ENCODE measurements around the gene SRRM4.

SRRM4 gene

DNA sequence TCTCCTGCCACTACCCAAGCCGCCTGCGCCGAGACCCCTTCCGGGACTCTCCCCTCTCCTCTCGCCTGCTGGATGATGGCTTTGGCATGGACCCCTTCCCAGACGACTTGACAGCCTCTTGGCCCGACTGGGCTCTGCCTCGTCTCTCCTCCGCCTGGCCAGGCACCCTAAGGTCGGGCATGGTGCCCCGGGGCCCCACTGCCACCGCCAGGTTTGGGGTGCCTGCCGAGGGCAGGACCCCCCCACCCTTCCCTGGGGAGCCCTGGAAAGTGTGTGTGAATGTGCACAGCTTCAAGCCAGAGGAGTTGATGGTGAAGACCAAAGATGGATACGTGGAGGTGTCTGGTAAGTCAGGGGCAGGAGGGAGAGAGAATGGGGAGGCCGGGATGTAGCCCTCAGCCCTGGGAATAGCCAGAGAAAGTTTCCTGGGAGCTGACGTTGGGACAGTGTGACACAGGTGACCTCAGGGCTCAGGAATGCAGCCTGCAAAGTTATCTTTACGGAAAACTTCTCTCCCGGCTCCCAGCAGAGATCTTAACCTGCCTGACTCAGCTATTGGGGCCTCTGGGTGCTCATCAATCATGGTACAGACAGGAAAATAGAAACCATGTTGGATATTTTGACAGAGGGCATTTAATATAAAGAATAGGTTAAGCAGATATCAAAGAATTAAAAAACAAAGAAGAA, 198.1 kb downstream of the SRRM4 start:
- peak overlapping the region; percentile 90 for H3K27ac ChIP-seq
- ChIA-PET POLR2A (ENCODE audit: low non-redundant PET) (no interaction called here), CTCF (no interaction called here)
- peak; percentile 30 for DNase-seq (ENCODE audit: low spot score)
- TF ChIP-seq, protein P1, sequence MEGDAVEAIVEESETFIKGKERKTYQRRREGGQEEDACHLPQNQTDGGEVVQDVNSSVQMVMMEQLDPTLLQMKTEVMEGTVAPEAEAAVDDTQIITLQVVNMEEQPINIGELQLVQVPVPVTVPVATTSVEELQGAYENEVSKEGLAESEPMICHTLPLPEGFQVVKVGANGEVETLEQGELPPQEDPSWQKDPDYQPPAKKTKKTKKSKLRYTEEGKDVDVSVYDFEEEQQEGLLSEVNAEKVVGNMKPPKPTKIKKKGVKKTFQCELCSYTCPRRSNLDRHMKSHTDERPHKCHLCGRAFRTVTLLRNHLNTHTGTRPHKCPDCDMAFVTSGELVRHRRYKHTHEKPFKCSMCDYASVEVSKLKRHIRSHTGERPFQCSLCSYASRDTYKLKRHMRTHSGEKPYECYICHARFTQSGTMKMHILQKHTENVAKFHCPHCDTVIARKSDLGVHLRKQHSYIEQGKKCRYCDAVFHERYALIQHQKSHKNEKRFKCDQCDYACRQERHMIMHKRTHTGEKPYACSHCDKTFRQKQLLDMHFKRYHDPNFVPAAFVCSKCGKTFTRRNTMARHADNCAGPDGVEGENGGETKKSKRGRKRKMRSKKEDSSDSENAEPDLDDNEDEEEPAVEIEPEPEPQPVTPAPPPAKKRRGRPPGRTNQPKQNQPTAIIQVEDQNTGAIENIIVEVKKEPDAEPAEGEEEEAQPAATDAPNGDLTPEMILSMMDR (conservative IDR thresholded peaks at IDR 0.05; ENCODE audit: low read depth), result no peak

DNA sequence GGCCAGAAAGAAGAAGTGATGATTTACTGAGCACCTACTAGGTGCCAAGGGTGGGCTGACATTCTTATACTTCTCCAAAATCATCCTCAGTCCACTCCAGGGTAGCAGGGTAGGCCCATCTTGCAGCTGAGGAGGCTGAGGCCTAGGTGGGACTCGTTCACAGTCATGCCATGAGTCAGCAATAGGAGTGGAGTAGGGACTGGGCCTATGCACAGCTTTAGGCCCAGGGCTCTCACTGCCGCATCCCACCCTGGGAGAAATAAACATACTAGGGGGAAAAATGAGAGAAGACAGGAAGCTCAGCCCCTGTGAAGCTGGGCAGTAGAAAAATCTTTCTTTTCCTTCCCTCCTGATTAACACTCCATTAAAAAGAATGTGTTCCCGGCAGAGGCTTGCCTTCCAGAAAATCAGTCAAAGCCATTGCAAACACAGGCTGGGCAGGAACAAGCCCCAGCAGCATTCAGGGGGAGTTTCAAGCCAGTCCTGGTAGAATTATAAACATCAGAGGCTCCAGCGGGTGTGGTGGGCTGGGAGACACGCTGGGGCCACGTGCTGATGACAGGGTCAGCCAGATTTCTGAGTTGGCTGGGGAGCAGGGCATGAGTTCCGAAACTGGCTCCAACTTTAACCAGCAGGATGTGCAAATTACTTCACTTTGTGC, 199.2 kb downstream of the SRRM4 start:
- DNase-seq (ENCODE audit: low spot score), result no peak
- ChIA-PET CTCF (no interaction called here), POLR2A (ENCODE audit: low non-redundant PET) (no interaction called here)
- TF ChIP-seq, protein P1 (conservative IDR thresholded peaks at IDR 0.05; ENCODE audit: low read depth), result no peak
- peak overlapping the region; percentile 85 for H3K27ac ChIP-seq

DNA sequence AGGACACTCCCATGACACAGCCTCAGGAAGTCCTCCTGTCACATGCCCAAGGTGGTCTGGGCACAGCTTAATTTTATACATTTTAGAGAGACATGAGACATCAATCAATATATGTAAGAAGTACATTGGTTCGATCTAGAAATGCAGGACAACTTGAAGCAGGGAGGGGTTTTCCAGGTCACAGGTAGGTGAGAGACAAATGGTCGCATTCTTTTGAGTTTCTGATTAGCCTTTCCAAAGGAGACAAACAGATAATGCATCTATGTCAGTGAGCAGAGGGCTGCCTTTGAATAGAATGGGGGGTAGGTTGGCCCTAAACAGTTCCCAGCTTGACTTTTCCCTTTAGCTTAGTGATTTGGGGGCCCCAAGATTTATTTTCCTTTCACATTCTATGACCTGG, 199.9 kb downstream of the SRRM4 start:
- ChIA-PET CTCF (no interaction called here), POLR2A (ENCODE audit: low non-redundant PET) (no interaction called here)
- DNase-seq (ENCODE audit: low spot score), result no peak
- TF ChIP-seq, protein P1 (conservative IDR thresholded peaks at IDR 0.05; ENCODE audit: low read depth), result no peak
- H3K27ac ChIP-seq, result peak overlapping the region; percentile 85

DNA sequence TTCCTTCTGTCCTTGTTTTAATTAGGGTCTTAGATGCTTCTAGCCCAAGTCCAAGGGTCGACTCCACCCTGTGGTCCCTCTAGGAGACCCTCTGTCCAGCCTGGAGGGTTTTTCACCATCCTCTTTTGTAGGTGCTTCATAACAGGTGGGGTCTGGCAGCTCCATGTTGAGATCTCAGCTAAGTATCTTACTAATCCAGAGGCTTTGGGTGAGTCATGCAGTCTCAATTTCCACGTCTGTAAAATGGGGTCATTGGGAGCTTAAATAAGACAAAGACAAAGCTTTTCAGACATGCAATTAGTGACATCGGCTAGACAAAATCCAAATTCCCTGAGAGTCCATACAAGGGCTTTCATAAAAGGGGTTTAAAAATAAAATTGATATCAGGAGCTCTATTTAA, 200.6 kb downstream of the SRRM4 start:
- ChIA-PET CTCF (no interaction called here), POLR2A (ENCODE audit: low non-redundant PET) (no interaction called here)
- TF ChIP-seq, protein P1 (conservative IDR thresholded peaks at IDR 0.05; ENCODE audit: low read depth), result no peak
- DNase-seq (ENCODE audit: low spot score), result no peak
- no peak overlapping the region for H3K27ac ChIP-seq

DNA sequence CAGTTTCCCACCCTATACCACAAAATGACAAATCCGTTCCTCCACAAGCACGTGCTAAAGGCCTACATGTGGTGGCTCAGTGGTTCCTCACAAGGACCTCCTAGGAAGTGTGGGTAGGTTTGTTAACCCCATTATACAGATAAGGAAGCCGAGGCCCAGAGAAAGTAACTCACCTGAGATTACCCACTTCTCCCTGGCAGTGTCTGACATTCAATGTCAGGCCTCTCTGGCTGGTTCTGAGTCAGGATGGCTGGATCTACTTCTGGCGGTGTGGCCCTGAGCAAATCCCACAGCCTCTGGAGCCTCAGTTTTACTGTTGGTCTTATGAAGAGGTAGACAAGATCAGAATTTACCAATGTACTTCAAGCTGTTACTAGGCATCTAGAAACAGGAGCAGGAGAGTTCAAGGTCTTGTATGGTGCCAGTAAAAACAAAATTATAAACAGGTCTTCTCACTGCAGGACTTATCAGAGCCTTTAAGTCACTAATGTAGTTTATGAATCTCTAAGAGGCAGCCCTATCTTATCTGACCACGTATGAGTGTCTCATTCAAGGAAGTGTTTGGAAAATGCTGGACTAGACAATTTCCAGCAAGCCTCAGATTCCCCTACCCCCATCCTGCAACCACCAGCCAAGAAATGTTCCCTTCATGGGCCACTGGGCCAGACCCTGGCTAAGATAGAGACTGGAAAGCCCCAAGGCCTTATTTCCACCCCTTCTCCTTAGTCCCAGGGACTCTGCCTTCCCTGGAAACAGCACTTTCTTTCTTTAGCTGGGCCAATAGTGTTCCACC, 201.6 kb downstream of the SRRM4 start:
- no peak overlapping the region for H3K27ac ChIP-seq
- no peak for DNase-seq (ENCODE audit: low spot score)
- ChIA-PET POLR2A (ENCODE audit: low non-redundant PET) (no interaction called here), CTCF (no interaction called here)
- TF ChIP-seq, protein P1 (conservative IDR thresholded peaks at IDR 0.05; ENCODE audit: low read depth), result no peak

DNA sequence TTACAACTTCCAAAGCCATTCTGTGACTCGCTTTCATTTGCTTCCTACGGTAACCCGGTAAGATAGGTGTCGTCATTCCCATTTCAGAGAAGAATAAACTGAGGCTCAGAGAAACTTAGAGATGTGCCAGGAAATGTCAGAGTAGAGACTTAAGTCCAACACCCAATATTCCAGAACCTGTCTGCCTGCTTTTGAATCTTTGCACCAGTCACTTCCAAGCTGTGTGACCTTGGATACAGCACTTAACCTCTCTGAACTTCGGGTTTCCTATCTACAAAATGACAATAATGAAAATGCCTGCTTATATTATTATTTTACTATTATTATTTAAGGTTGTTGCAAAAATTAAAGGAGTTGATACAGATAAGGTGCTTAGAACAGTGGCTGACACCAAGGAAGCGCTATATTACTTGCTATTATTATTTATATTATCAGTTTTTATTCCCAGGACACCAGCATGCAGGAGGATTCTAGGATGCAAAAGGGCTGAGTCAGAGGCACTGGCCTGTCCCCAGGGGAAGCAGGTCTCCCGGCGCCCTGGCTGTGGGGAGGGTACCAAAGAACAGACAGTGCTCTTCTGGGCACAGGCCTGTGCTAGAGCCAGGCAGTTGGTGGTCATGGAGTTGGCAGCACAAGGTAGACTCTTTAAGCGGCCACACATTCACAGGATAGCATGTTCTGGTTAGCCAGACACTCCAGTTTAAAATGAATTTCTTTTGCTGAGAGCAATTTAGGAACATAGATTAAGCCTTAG, 202.8 kb downstream of the SRRM4 start:
- TF ChIP-seq, protein P1 (conservative IDR thresholded peaks at IDR 0.05; ENCODE audit: low read depth), result no peak
- POLR2A ChIA-PET (ENCODE audit: low non-redundant PET), result no interaction called here
- no peak overlapping the region for H3K27ac ChIP-seq
- DNase-seq (ENCODE audit: low spot score), result no peak
- CTCF ChIA-PET, result interaction anchor here (0.6 kb wide), 1 partner anchor 449 kb away, joined by 5 read pairs; no protein-coding TSS in a partner anchor
